Myocyte (in vitro differentiated cells): ENCODE data around the gene RBMS3. TPM values are rescaled to one million over a fixed set of nuclear protein-coding genes. Genes with fewer than 3 reads are reported as not detected.
A peak's percentile ranks its signal among the peaks of the same experiment; 100 is the strongest.

Experiments
- DNase-seq: peaks from one replicate; pipeline ENCODE4 v3.0.0-alpha.2; 2012; ENCODE audit warnings: low read depth
- total RNA-seq: library from RNA; depleted of rRNA; stranded (reverse); fragments of >200 nt; gene quantifications from 2 replicates; pipeline ENCODE4 v1.2.3, GENCODE V29; 2014

Gene RBMS3
- total RNA-seq, 1 donor from 2014 or later = 30.6 TPM

DNA sequence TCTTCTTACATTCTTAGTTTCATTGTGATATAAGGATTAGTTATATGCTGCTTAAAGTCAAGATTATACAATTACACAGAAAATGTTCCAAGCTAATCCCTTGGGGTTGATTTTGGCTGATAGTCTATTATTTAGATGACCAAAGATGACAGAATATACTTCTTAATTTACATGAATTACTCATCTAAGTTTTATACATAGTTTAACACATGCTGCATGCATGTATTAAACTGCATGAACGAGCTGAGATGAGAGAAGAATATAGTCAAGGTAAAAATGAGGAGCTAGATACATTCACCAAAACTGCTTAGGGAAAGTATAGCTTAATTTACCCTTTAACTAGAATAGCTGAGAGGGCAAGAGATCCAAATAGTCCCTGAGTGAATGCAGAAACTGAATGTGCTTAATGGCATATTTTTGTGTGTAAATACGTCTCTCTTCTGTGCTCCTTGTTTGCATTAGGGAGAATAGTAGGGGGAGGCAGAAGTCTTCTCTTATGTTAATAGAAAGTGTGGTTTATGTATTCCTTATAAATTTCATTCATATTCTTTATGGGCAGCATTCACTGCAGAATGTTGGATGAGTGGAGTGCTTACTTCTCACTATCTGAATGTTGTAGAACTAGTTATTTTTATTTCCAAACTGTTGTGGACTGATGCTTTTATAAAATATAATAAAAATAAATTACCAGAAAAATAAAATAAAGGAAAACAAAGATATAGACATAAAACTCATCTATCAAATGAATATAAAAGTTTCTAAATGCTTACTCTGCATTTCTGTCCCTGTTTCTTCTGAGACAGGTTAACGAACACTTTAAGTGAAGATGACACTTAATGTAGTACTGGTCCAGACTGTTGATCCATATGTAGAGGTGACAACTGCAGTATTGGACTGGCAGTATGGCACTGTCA lies 327.8 kb downstream of the RBMS3 start:
- DNase-seq = no peak

DNA sequence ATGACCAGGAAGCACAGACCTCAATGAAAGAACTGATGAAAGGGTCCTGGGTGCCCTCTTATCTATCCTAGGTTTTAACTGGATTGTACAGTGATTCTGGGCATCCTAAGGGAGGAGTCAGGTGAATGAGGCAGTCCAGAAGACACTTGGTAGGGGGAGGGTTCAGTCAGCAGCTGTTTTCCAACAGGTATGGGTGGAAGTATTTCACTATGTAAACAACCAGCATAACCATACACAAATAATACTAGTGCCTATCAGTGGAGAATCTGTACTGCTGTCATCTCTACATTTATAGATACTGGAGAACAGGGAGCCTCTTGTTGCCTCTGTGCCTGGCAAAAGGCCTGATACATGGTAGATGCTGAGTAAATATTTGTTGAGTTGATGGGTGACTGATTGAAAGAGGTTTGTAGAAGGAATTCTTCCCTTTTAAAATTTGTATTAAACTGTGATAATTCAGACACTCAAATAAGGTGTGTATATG lies 328.5 kb downstream of the RBMS3 start:
- DNase-seq = no peak

DNA sequence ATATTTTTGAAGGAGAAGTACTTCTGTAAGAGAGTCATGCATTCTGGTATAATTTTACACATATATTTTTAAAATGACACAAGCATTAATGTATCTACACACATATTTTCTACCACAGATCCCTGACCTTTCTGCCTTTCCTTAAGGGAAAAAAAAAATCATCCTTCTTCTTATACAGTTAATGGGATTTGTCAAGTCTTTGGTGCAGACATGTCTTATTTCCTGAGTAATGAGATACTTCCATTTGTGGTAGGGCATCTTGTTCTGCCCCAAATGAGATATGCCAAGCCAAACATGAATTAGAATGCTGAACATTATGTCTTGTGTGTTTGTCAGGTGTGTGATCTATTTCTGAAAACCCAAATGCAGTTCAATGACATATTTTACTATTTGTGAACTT lies 329.9 kb downstream of the RBMS3 start:
- no peak for DNase-seq

DNA sequence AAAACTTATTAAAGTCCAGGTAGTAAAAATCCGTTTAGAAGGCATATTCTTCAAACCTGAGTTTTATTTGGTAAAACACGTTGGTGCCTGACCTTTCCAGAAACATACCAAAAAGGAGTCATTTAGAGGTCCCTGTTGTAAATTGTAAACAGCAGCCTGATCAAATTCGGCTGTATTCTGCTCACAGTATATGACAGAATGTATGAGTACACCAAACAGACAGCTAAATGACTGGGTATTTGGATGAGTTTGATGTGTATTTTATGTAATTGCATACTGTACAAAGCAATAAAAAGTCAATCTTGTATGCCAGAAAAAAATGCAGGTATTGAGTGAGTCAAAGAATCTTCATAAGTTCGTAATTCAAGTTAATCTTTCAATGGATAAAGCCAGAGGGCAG lies 330.4 kb downstream of the RBMS3 start:
- DNase-seq = no peak

DNA sequence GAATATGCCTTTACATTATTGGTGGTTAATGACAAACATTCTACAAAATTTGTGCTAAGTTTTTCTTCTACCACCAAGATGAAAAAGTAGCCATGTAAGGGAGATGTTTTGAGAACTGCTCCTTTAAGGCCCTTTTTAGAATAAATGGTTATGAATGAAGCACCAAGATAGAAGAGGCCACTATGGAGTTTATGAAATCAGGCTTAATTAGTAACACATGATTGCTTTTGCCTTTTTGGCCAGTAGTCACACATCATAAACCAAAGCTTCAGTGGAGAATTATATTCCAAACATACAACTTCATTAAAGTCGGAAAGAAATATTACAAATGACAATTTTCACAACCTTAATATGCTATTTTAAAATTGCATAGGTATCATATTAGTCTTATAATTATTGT lies 331.7 kb downstream of the RBMS3 start:
- DNase-seq = no peak

DNA sequence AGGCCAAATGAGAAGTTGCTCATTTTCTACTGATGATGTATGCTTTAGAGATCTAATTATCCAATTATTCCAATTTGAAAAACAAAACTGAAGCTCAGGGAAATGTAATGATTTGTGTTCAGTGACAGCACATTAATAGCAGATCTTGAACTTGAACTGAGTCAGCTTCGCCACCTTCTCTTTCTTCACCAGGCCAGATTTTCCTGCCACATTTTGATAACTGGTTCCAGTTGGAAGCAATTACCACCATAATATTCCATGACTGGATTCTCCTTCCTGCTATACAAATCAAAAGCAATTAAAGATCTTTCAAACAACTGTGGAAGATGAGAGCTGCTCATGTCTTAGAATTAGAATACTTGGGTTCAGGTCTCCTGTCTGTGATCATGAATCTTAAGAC lies 334.1 kb downstream of the RBMS3 start:
- no peak for DNase-seq

DNA sequence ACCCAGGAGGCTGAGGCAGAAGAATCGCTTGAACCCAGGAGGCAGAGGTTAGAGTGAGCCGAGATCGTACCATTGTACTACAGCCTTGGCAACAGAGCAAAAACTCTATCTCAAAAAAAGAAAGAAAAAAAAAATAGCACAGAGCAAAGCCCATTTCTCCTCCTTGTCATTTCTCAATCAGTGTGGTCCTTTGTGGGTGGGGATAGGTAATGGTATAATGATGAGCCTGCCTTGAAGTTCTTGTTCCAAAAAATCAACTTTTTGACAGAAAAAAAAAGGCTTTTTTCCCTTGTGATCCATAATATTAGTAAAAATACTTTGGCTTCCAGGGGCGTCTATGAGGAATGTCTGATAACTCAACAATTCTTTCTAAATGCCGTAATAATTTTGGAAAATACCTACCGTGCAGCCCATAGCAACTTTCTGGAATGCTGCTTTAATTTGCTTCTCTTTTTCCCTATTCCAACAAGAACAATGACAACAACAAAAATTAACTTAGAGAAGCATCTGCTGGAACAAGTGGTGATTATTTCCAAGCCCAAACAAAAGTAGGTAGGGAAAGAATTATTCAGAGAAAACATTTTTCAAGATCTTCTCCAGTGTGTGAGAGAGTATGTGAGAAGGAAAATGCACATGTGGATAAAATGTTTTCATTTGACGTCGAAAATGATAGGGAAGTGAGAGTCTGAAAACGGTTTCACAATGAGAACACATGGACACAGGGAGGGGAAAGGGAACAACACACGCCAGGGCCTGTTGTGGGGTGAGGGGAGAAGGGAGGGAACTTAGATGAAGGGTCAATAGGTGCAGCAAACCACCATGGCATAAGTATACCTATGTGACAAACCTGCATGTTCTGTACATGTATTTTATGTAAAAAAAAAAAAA lies 337.8 kb downstream of the RBMS3 start:
- DNase-seq = no peak

DNA sequence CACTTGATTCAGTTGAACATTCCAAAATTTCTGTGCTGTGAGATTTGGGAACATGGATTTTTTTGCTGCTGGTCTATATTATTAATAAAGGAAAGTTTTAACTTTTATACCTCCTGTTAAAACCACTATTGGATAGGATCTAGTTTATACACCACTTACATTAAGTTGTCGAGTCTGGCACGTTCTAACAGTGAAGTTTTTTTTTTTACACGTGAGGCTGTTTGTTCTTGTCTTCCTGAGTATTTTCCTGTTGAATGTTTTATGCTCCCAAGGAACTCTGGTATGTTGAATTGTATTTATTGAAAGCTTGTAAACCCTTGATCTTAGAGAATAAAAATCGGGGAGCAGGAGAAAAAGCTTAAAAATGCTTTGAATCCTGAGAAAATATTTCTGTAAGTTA lies 338.8 kb downstream of the RBMS3 start:
- DNase-seq = no peak

DNA sequence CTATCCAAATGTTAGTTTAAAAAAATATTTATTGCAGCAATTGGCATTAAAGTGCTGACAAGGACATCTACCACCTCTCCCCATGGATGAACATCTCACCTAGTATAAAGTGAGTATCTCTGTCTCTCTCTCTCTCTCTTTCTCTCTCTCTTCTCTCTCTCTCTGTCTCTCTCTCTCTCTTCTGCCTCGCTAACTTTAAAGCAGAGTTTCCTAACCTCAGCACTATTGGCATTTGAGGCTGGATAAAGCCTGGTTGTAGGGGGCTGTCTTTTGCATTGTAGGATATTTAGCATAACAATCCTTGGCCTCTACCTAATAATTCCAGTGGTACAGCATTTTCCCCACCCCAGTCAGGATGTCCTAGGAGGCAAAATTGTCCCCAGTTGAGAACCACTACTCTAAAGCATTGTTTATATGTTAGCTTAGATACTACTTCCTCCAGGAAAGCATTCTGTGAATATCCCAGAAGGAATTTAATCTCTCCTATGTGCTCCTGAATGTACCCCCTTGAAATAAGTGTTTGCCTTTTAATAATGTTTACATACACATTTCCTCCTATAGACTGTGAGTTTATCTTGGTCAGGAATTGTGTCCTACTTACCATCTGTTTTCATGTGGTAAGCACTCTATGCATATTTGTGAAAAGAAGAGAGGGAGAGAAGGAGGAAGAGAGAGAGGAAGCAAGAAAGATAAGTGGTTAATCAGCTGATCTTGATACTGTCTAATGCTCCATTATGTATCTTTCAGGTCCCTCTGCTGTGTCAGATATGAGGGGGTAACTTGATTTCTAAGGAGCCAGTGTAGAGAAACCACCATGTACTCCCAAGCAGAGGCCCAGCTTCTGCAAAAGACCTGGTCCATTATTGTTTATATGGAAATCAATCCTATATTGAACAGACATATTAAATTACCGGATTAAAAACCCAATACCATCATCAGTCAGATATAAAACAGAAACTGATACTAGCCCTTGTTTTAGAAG lies 346.6 kb downstream of the RBMS3 start:
- no peak for DNase-seq

DNA sequence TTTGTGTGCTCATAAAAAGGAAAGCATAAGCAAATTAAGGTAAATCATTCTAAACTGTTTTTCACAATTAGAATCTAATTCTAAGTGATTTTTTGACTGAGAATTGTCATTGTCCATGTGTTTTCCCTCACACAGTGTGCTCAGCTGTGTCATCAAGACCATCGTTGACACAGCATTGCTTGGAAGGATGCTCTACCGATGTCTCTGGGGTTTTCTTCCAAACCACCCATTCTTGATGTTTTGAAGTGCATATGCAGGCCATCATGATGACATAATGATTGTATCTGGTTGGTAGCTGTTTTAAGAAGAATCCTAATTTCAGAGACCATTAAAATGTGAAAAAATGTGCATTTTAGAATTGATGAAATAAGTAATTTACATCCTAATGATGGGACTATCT lies 347.9 kb downstream of the RBMS3 start:
- DNase-seq = no peak

DNA sequence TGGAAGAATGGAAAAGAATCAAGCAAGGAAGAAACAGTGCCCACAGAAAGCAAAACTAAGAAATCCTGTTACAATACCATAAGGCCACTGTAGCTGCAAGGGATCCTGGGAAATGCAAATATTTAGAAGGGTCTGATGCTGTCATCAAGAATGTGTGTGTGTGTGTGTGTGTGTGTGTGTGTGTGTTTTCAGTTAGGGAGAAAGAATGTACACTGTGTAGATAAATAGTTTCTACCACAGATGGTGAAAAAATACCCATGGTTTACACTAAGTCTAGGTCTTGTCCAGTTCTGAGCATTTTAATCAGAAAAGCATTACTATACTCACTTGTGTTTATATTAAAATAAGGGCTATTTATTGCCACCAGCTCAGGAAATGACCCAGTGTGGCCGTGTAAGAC lies 355.0 kb downstream of the RBMS3 start:
- no peak for DNase-seq

DNA sequence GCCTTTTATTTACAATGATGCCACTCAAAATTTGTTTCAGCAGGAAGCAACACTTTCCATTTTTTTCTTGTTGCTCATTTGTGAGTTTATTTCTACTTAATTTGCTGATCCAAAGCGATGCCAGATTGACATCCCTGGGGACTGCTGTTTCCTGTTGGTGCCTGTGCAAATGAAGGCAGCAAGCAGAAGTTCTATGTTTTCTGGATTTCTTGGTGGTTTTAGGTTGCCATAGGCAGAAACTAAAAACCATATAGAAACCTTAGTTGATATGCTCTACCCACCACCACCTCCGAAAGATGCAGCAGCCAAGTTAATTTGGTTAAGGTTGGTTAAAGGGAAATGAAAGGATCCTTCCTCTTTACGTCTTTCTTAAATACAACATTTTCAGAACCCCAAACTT lies 356.2 kb downstream of the RBMS3 start:
- no peak for DNase-seq

DNA sequence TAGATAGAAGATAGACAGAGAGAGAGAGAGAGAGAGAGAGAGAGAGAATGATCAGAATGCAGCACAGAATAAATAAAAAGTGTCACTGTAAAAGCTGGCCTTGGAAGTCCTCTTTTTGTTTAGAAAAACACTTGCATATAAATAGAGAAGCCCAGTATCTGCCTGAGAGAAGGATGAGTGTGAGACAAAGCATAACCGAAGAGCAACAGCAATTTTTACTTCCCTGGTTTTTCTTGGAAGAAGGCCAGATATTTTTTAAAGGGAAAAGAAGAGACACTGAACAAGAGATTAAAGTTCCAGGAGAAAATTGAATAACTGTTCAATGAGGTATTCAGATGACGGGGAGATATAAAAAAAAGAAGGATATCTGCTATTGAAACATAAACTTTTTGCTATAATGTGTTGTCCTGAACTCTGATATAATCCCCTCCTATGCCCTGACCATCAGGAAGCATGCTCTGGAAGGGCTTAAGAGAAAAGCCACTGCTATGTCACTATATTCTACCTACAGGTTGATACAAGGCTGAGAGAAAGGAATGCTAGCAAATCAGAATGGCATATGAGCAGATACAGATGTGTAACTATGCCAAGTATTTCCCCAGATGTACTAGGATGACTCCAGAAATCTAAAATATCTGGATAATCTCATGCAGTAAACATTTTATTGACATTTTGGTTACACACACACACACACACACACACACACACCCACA lies 358.9 kb downstream of the RBMS3 start:
- DNase-seq = peak; percentile 27

DNA sequence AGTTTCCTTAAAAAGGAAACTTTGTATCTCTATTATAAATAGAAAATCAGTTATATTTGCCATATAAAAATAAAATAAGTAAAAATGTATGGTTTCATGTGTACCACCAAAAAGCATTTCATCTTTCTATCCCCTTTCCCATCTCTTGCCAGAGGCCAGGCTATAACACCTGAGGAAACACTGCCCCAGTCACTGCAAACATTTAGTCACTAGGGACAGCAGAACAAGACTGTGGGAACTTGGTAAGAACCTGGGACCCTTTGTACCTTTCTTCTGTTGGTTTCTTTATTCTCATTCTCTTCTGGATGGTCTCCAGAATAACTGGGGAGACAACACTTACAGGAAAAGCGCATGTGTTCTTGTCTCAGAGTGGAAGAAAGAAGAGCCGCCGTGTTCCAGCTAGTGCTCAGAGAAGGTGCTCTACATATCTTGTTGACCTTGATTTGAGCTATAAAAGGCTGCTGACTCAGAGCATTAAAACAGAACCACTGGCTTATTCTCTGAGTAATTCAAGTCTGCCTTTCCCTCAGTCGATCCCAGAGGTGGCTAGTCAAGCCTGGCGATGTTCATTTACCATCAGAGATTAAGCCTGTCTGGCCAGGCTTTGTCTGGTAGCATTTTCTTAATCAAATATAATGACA lies 361.6 kb downstream of the RBMS3 start:
- DNase-seq = peak; percentile 84

DNA sequence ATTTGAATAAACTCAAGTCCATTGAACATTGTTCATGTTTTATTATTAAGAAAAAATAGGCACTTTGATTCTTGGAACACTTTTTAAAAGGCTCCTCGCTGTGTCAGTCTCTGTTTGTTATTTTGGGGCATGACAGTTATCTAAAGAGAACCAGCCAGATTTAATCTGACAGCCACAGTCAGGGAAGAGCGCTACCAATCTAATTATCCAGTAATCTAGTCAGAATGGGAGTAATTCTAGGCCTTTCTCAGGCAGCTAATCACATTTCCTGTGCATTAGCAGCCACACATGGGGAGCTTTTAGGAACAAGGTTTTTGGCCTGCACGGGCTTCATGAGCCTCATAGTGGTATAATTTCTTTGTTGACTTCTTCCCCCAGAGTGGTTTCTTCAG lies 362.2 kb downstream of the RBMS3 start:
- no peak for DNase-seq

DNA sequence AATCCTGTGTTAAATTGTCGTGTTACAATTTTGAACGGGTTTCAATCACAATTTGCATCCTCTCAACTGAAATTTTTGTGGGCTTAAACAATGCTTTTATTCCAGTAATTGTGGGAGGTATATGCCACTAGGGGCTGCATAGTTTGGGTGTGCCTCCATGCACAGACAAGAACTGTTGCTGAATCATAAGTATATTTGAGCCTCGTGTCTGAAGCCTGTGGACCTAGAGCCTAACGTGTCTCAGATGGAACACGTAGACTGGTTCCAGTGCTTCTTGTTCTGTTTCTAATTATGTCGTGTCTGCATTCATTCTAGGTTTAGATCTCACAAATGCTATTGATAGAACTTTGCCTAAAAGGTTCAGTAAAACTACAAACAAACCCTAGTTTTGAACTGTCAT lies 363.4 kb downstream of the RBMS3 start:
- DNase-seq = peak; percentile 18

DNA sequence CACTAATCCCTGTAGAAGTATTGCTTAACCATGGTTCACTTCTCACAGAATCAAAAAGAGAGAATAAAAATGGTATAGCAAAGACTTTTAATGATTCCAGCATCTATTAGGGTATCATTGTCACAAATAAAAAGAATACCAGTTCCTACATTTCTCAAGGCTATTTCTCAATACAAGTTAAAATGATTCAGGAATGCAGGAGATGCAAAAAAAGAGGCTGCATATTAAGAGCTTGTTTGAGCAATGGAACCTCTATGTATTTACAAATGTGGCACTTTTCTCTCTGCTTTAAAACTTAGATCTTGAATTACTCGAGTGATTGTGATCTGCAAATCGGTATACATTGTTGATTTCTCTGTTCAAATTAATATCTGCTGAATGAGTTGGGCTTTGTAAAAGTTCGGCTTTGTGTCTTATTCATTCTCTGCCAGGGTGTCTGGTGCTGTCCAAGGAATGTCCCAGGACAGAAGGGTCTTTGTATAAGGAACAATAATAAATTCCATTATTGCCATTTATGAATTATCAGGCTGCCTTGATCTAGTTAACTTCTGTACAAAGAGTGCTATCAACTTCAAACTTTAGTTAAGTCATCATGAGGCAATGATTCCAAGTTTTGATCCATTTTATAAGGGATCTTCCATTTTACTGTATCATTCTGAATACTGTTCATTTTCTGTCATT lies 364.2 kb downstream of the RBMS3 start:
- no peak for DNase-seq

DNA sequence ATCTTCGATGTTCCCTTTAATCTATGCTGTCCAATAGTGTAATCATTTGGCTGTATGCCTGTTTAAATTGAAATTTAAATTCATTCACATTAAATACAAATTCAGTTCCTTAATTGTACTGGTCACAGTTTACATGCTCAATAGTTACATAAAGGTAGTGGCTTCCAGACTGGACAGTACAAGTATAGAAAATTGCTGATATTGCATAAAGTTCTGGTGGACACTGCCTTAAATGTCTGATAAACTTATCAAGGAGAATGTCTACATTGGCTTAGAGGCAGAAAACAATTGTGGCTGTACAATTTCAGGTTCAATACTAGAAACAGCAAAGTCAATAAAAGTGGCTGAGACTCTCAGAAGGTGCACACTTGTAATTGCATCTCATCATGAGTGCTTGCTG lies 365.2 kb downstream of the RBMS3 start:
- no peak for DNase-seq
